Uterus (tissue), 4 donors: Measurements from ENCODE around the gene CDC37. TPM values are rescaled to one million over a fixed set of nuclear protein-coding genes. Genes with fewer than 3 reads are reported as not detected.
"Not testable (repeated sequence)": the region's sequence is repeated elsewhere in the genome, so short reads cannot be mapped to it uniquely, and the experiment has no call there.

Source experiments
- DNase-seq, 2 donors: peaks; one replicate each; pipeline ENCODE4 v3.0.0-alpha.2; 2019 to 2020
- H3K27ac ChIP-seq, 2 donors: fragments of 200-600 bp; sonication (generic); 1 replicate in 1 of 2; 2 replicates in 1 of 2; pipeline ENCODE4 v1.5.1; 2016 to 2018
- H3K27me3 ChIP-seq, 2 donors: fragments of 200-600 bp; sonication (generic); one replicate each; pipeline ENCODE4 v1.5.1; 2018 to 2019; ENCODE audit warnings: control low read depth in 1 of 2
- H3K36me3 ChIP-seq, 2 donors: fragments of 200-600 bp; sonication (generic); one replicate each; pipeline ENCODE4 v1.5.1; 2019; ENCODE audit warnings: control low read depth in 1 of 2
- H3K4me1 ChIP-seq, 2 donors: fragments of 200-600 bp; sonication (generic); one replicate each; pipeline ENCODE4 v1.5.1; 2018 to 2019; ENCODE audit warnings: control low read depth in 1 of 2
- H3K4me3 ChIP-seq, 2 donors: fragments of 200-600 bp; sonication (generic); 1 replicate in 1 of 2; 2 replicates in 1 of 2; pipeline ENCODE4 v1.5.1; 2018 to 2019; ENCODE audit warnings: mild to moderate bottlenecking in 1 of 2
- H3K9me3 ChIP-seq, 2 donors: fragments of 200-600 bp; sonication (generic); one replicate each; pipeline ENCODE4 v1.5.1; 2019; ENCODE audit warnings: control low read depth in 1 of 2
- POLR2A ChIP-seq, 2 donors: fragments of 450-650 bp; IDR thresholded peaks; one replicate each; pipeline ENCODE4 v1.6.1; 2016; ENCODE audit warnings: antibody characterized with exemption in 2 of 2, mild to moderate bottlenecking in 1 of 2, moderate library complexity in 1 of 2
- intact Hi-C: fragments of 100-400 bp; cut with DNase I; formaldehyde crosslinking; loops from one replicate; pipeline ENCODE4 v1.15.1; 2023; ENCODE audit warnings: low total_unique reads
- total RNA-seq, 4 donors: library from RNA; depleted of rRNA in 3 of 4; stranded (reverse); fragments of >200 nt in 3 of 4; gene quantifications; one replicate each; pipeline versions ENCODE4 v1.1.0 to v1.2.4, GENCODE V29; 2014 to 2023
- TF ChIP-seq, protein P1 (sequence below), 4 experiments: fragments of 200-600 bp in 2 of 4; fragments of 450-650 bp in 2 of 4; sonication (generic) in 2 of 4; IDR thresholded peaks; one replicate each; pipeline ENCODE4 v1.5.1; 2016 to 2019; ENCODE audit warnings: antibody characterized with exemption in 4 of 4, mild to moderate bottlenecking in 2 of 4, moderate library complexity in 1 of 4
- donor health status: DM: yes; HTN: yes; CAD: no.

Gene CDC37
- total RNA-seq, 4 donors from 2014 or later = 41.5 to 163 (median 129) TPM

DNA sequence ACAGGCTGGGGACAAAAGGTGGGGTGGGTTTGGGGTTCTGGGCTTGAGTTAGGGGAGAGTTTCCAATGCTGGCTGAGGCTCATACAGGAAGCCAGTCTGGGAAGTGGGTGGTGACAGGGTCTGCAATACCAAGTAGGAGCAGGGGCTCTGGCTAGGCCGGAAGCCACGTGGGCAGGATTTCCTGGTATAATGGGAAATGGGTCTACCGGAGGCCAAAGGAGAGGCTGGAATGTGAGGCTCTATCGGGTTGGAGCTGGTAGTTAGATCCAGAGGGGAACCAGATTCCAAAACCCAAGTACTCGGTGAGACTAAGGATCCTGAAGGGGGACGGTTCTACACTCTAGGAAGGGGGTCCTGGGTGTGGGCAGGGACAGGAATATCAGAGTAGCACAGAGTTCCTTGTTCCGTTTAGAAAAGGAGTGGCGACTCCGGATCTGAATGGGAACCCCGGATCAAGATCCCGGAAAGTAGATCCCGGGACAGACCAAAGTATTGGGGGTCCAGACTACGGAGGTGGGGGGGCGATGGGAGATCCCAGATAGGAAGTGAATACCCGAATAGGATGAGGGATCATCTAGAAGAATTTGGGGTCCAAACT lies 802 bp downstream of the CDC37 start:
- DNase-seq = peak in 1 of 2 donors; percentile 55
- H3K27ac ChIP-seq = peak overlapping the region; percentile 61 to 68
- intact Hi-C loops = no loop called here

DNA sequence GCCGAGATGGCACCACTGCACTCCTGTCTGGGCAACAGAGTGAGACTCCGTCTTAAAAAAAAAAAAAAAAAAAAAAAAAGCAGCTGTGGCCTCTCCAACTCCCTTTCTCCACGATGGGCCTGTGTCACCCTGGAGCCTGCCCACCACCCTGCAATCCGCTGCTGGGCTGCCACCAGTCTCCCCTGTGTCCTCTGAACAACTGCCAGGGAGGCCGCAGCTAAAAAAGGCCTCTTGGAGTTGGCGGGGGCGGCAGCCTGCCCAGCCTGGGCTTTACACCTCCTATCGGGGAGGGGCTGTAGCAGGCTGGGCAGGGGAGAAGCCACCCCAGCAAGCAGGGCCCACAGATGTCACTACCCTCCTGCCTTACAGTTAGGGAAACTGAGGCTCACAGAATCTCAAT lies 3.5 kb downstream of the CDC37 start:
- intact Hi-C loops = no loop called here
- Histone ChIP-seq H3K4me1 (peaks cover 0 to 10% of the 10 kb centered on the region in 2 donors), H3K9me3 (no peaks in the 10 kb centered on the region), H3K27me3 (no peaks in the 10 kb centered on the region), H3K36me3 (no peaks in the 10 kb centered on the region), H3K27ac (no peak overlapping the region), H3K4me3 (no peak overlapping the region)
- TF ChIP-seq, protein P1, sequence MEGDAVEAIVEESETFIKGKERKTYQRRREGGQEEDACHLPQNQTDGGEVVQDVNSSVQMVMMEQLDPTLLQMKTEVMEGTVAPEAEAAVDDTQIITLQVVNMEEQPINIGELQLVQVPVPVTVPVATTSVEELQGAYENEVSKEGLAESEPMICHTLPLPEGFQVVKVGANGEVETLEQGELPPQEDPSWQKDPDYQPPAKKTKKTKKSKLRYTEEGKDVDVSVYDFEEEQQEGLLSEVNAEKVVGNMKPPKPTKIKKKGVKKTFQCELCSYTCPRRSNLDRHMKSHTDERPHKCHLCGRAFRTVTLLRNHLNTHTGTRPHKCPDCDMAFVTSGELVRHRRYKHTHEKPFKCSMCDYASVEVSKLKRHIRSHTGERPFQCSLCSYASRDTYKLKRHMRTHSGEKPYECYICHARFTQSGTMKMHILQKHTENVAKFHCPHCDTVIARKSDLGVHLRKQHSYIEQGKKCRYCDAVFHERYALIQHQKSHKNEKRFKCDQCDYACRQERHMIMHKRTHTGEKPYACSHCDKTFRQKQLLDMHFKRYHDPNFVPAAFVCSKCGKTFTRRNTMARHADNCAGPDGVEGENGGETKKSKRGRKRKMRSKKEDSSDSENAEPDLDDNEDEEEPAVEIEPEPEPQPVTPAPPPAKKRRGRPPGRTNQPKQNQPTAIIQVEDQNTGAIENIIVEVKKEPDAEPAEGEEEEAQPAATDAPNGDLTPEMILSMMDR (IDR thresholded peaks at IDR 0.05) = no peak
- no peak for TF ChIP-seq POLR2A (IDR thresholded peaks at IDR 0.05)
- DNase-seq = no peak

More for the DNA sequence above, 802 bp downstream of the CDC37 start:
- TF ChIP-seq POLR2A (IDR thresholded peaks at IDR 0.05) = no peak
- TF ChIP-seq, protein P1 (IDR thresholded peaks at IDR 0.05) = no peak
- Histone ChIP-seq H3K36me3 (no peaks in the 10 kb centered on the region), H3K4me1 (peaks cover 0 to 13% of the 10 kb centered on the region in 2 donors), H3K4me3 (peak overlapping the region; percentile 67 to 95), H3K9me3 (no peaks in the 10 kb centered on the region), H3K27me3 (peaks cover 4 to 10% of the 10 kb centered on the region in 2 donors)

DNA sequence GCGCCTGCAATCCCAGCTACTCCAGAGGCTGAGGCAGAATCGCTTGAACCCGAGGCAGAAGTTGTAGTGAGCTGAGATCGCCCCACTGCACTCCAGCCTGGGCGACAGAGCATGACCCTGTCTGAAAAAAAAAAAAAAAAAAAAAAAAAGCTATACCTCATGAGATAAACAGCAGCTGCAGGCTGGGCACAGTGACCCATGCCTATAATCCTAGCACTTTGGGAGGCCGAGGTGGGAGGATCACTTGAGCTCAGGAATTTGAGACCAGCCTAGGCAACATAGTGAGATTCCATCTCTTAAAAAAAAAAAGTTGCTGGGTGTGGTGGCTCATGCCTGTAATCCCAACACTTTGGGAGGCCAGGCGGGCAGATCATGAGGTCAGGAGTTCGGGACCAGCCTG lies 4.0 kb downstream of the CDC37 start:
- intact Hi-C loops, H3K4me1 ChIP-seq, DNase-seq, H3K4me3 ChIP-seq, H3K9me3 ChIP-seq, H3K27ac ChIP-seq, H3K36me3 ChIP-seq, H3K27me3 ChIP-seq: not testable (repeated sequence)

DNA sequence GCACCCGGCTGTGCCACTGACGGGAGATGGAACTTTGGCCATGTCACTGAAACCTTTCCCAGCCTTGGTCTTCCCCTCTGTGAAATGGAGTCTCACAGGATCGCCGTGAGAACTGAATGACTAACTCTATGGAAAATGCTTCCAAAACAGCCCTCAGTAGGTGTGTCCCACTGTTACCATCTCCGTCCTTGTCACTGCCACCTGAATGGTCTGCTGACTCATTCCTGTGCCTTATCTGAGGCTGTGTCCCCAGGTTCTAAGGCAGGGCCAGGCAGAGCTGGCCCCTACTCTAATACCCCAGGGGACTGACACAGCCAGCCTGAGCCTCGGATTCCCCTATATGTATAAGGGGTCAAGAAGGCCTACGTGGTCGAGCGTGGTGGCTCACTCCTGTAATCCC lies 4.5 kb downstream of the CDC37 start:
- Histone ChIP-seq H3K36me3 (no peaks in the 10 kb centered on the region), H3K27ac (no peak overlapping the region), H3K9me3 (no peaks in the 10 kb centered on the region), H3K27me3 (no peaks in the 10 kb centered on the region), H3K4me3 (no peak overlapping the region), H3K4me1 (peaks cover 0 to 4% of the 10 kb centered on the region in 2 donors)
- intact Hi-C loops = no loop called here
- TF ChIP-seq, protein P1 (IDR thresholded peaks at IDR 0.05) = no peak
- no peak for TF ChIP-seq POLR2A (IDR thresholded peaks at IDR 0.05)
- DNase-seq = no peak

DNA sequence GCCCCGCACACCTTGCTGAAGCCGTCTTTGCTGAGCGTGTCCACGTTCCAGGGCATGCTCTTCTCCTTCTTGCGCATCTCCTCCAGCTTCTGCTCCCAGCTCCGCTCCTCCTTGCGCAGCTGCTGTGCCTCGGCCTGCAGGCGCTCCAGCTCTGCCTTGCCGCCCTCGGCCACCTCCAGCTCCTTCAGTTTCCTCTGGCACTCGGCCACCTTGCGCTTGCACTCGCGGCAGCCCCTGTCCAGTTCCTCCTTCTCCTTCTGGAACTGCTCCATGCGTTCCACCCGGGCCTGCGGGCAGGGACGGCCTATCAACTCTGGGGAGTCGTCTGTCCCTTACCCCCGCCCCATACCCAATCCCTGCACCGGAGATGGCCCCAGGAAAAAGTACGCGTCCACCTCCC lies 7.4 kb downstream of the CDC37 start:
- Histone ChIP-seq H3K27ac (no peak overlapping the region), H3K4me1 (no peaks in the 10 kb centered on the region), H3K9me3 (no peaks in the 10 kb centered on the region), H3K36me3 (no peaks in the 10 kb centered on the region), H3K27me3 (no peaks in the 10 kb centered on the region), H3K4me3 (no peak overlapping the region)
- TF ChIP-seq, protein P1 (IDR thresholded peaks at IDR 0.05) = no peak
- no peak for DNase-seq
- intact Hi-C loops = no loop called here

DNA sequence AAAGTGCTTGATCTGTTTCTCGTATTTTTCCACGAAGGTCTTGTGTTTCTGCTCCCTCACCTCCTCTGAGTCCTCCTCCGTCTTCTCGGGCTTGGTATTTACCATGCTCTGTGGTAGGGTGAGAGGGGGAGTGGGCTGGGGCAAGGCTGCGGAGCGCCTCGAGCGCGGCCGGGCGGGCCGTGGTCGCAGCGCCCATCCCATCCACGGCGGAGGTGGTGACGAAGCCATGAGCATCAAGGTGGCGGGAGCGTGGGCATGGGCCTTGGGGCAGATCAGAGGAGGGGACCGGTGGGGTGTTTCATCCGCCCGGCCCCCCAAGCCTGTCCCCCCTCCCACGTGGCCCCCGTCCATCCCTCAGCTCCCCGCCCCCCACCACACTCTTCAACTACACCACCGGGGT lies 7.9 kb downstream of the CDC37 start:
- no peaks in the 10 kb centered on the region for H3K4me1 ChIP-seq
- H3K27me3 ChIP-seq = no peaks in the 10 kb centered on the region
- no peak for TF ChIP-seq POLR2A (IDR thresholded peaks at IDR 0.05)
- TF ChIP-seq, protein P1 (IDR thresholded peaks at IDR 0.05) = no peak
- no peaks in the 10 kb centered on the region for H3K9me3 ChIP-seq
- DNase-seq = no peak
- no peak overlapping the region for H3K27ac ChIP-seq
- H3K36me3 ChIP-seq = no peaks in the 10 kb centered on the region
- no peak overlapping the region for H3K4me3 ChIP-seq
- intact Hi-C loops = no loop called here
